Osteocyte (in vitro differentiated cells): ENCODE data around the gene IGF1R. TPM values are rescaled to one million over a fixed set of nuclear protein-coding genes. Genes with fewer than 3 reads are reported as not detected.

Experiments used
- DNase-seq: peaks from one replicate; pipeline ENCODE4 v3.0.0; 2021; ENCODE audit warnings: mixed read lengths; ENCODE audit not compliant: unreplicated experiment; ENCODE audit errors: extremely low spot score
- H3K27ac Mint-ChIP-seq: one replicate; pipeline ENCODE4 v1.8.0; 2021; ENCODE audit warnings: mild to moderate bottlenecking, mixed read lengths; ENCODE audit not compliant: unreplicated experiment
- H3K27me3 Mint-ChIP-seq: one replicate; pipeline ENCODE4 v1.8.0; 2021; ENCODE audit warnings: mixed read lengths; ENCODE audit not compliant: unreplicated experiment
- H3K36me3 Mint-ChIP-seq: one replicate; pipeline ENCODE4 v1.8.0; 2021; ENCODE audit warnings: mixed read lengths; ENCODE audit not compliant: unreplicated experiment
- H3K4me1 Mint-ChIP-seq: one replicate; pipeline ENCODE4 v1.8.0; 2021; ENCODE audit warnings: mixed read lengths; ENCODE audit not compliant: unreplicated experiment
- H3K4me3 Mint-ChIP-seq: one replicate; pipeline ENCODE4 v1.8.0; 2021; ENCODE audit warnings: mild to moderate bottlenecking, moderate library complexity, mixed read lengths; ENCODE audit not compliant: unreplicated experiment
- H3K9me3 Mint-ChIP-seq: one replicate; pipeline ENCODE4 v1.8.0; 2021; ENCODE audit warnings: mixed read lengths; ENCODE audit not compliant: unreplicated experiment
- CTCF ChIP-seq: fragments of 200-600 bp; sonication (generic); IDR thresholded peaks from 2 replicates; pipeline ENCODE4 v1.5.0; 2021; ENCODE audit warnings: antibody characterized with exemption, mild to moderate bottlenecking, moderate library complexity
- total RNA-seq: library from RNA; stranded (reverse); gene quantifications from 2 replicates; pipeline ENCODE4 v1.2.1, GENCODE V29; 2021

Gene IGF1R
- total RNA-seq, 1 donor from 2014 or later, result 174 TPM

- H3K27me3 Mint-ChIP-seq, result peaks cover 28% of the 10 kb centered on the region
- H3K36me3 Mint-ChIP-seq, result peaks cover 5% of the 10 kb centered on the region
- H3K27ac Mint-ChIP-seq, result no peak overlapping the region
- H3K4me1 Mint-ChIP-seq, result no peaks in the 10 kb centered on the region
- no peak overlapping the region for H3K4me3 Mint-ChIP-seq
- no peak for DNase-seq
- peaks cover 13% of the 10 kb centered on the region for H3K9me3 Mint-ChIP-seq
- no peak for TF ChIP-seq CTCF
Observed at GRCh38 chr15:98996169-98996568, 347.8 kb downstream of the IGF1R start.

- Mint-ChIP-seq H3K9me3 (peaks cover 13% of the 10 kb centered on the region), H3K4me3 (no peak overlapping the region), H3K27ac (no peak overlapping the region), H3K36me3 (peaks cover 5% of the 10 kb centered on the region), H3K4me1 (no peaks in the 10 kb centered on the region), H3K27me3 (peaks cover 23% of the 10 kb centered on the region)
- DNase-seq, result no peak
- TF ChIP-seq CTCF, result no peak
Observed at GRCh38 chr15:98996624-98997023, 348.3 kb downstream of the IGF1R start.

- no peak for TF ChIP-seq CTCF
- peaks cover 16% of the 10 kb centered on the region for H3K27me3 Mint-ChIP-seq
Observed at GRCh38 chr15:98997312-98997711, 349.0 kb downstream of the IGF1R start.

GRCh38 chr15:98997755-98998154, 349.4 kb downstream of the IGF1R start:
- no peak for DNase-seq
- no peak overlapping the region for H3K27ac Mint-ChIP-seq
- no peak for TF ChIP-seq CTCF
- H3K36me3 Mint-ChIP-seq, result peaks cover 3% of the 10 kb centered on the region
- H3K4me3 Mint-ChIP-seq, result no peak overlapping the region
- H3K4me1 Mint-ChIP-seq, result no peaks in the 10 kb centered on the region
- H3K27me3 Mint-ChIP-seq, result peaks cover 12% of the 10 kb centered on the region
- peaks cover 13% of the 10 kb centered on the region for H3K9me3 Mint-ChIP-seq

More at GRCh38 chr15:98997312-98997711, 349.0 kb downstream of the IGF1R start:
- Mint-ChIP-seq H3K27ac (no peak overlapping the region), H3K4me3 (no peak overlapping the region), H3K4me1 (no peaks in the 10 kb centered on the region), H3K9me3 (peaks cover 13% of the 10 kb centered on the region), H3K36me3 (peaks cover 5% of the 10 kb centered on the region)
- no peak for DNase-seq

- Mint-ChIP-seq H3K4me3 (no peak overlapping the region), H3K27ac (no peak overlapping the region), H3K27me3 (peaks cover 7% of the 10 kb centered on the region), H3K9me3 (peaks cover 13% of the 10 kb centered on the region), H3K36me3 (peaks cover 3% of the 10 kb centered on the region), H3K4me1 (peaks cover under 1% of the 10 kb centered on the region)
- no peak for TF ChIP-seq CTCF
- DNase-seq, result no peak
Observed at GRCh38 chr15:98998279-98998678, 349.9 kb downstream of the IGF1R start.
